H9 (cell line): Measurements from ENCODE around the gene RPN1. TPM values are rescaled to one million over a fixed set of nuclear protein-coding genes. Genes with fewer than 3 reads are reported as not detected.

Source experiments
- DNase-seq: peaks from one replicate; pipeline ENCODE4 v3.0.0-alpha.2; 2017
- H2AFZ ChIP-seq: one replicate; pipeline ENCODE4 v1.6.1; 2013; ENCODE audit warnings: mild to moderate bottlenecking, low read length, control low read depth, moderate library complexity
- H2AK5ac ChIP-seq: 2 replicates; pipeline ENCODE4 v1.6.1; 2013; ENCODE audit warnings: low read length, control low read depth, mixed read lengths; ENCODE audit not compliant: insufficient read length
- H2BK120ac ChIP-seq: one replicate; pipeline ENCODE4 v1.6.1; 2013; ENCODE audit warnings: low read depth, mild to moderate bottlenecking, low read length, control low read depth, inconsistent platforms; ENCODE audit not compliant: poor library complexity, severe bottlenecking
- H2BK12ac ChIP-seq: 2 replicates; pipeline ENCODE4 v1.6.1; 2013; ENCODE audit warnings: low read length, control low read depth, mixed read lengths, low read depth; ENCODE audit not compliant: insufficient read length
- H2BK15ac ChIP-seq: 2 replicates; pipeline ENCODE4 v1.6.1; 2013; ENCODE audit warnings: low read depth, low read length, control low read depth
- H2BK20ac ChIP-seq: one replicate; pipeline ENCODE4 v1.6.1; 2013; ENCODE audit warnings: low read depth, mild to moderate bottlenecking, low read length, control low read depth, inconsistent platforms; ENCODE audit not compliant: poor library complexity, severe bottlenecking
- H2BK5ac ChIP-seq: 2 replicates; pipeline ENCODE4 v1.6.1; 2013; ENCODE audit warnings: low read length, control low read depth, mixed read lengths; ENCODE audit not compliant: insufficient read length
- H3K14ac ChIP-seq: 2 replicates; pipeline ENCODE4 v1.6.1; 2013; ENCODE audit warnings: low read length, control low read depth; ENCODE audit not compliant: insufficient read depth
- H3K18ac ChIP-seq: 2 replicates; pipeline ENCODE4 v1.6.1; 2013; ENCODE audit warnings: low read depth, mild to moderate bottlenecking, mixed read lengths, low read length, control low read depth; ENCODE audit not compliant: insufficient read length
- H3K23ac ChIP-seq: 2 replicates; pipeline ENCODE4 v1.6.1; 2013; ENCODE audit warnings: low read length, control low read depth, mixed read lengths, low read depth; ENCODE audit not compliant: insufficient read length
- H3K23me2 ChIP-seq: 2 replicates; pipeline ENCODE4 v1.6.1; 2013; ENCODE audit warnings: low read depth, mild to moderate bottlenecking, mixed read lengths, low read length, control low read depth; ENCODE audit not compliant: insufficient read length, poor library complexity, severe bottlenecking
- H3K27ac ChIP-seq: 2 replicates; pipeline ENCODE4 v1.5.1; 2013; ENCODE audit warnings: low read length, control low read depth, mixed read lengths, low read depth; ENCODE audit not compliant: insufficient read length
- H3K27me3 ChIP-seq: 2 replicates; pipeline ENCODE4 v1.6.1; 2013; ENCODE audit warnings: low read length, control low read depth, inconsistent platforms; ENCODE audit not compliant: insufficient read depth
- H3K4ac ChIP-seq: 2 replicates; pipeline ENCODE4 v1.6.1; 2013; ENCODE audit warnings: low read depth, mild to moderate bottlenecking, control low read depth, inconsistent platforms, low read length, moderate library complexity
- H3K4me1 ChIP-seq: 2 replicates; pipeline ENCODE4 v1.6.1; 2013; ENCODE audit warnings: low read length, control low read depth, inconsistent platforms; ENCODE audit not compliant: insufficient read depth
- H3K4me2 ChIP-seq: 2 replicates; pipeline ENCODE4 v1.6.1; 2013; ENCODE audit warnings: low read length, control low read depth, mixed read lengths; ENCODE audit not compliant: insufficient read length, insufficient read depth
- H3K56ac ChIP-seq: 2 replicates; pipeline ENCODE4 v1.6.1; 2013; ENCODE audit warnings: low read depth, mild to moderate bottlenecking, mixed read lengths, low read length, control low read depth; ENCODE audit not compliant: insufficient read length
- H3K79me1 ChIP-seq: 2 replicates; pipeline ENCODE4 v1.6.1; 2013; ENCODE audit warnings: low read depth, mild to moderate bottlenecking, moderate library complexity, low read length, control low read depth, inconsistent platforms; ENCODE audit not compliant: insufficient read depth, poor library complexity, severe bottlenecking
- H3K79me2 ChIP-seq: 2 replicates; pipeline ENCODE4 v1.6.1; 2013; ENCODE audit warnings: low read length, control low read depth, inconsistent platforms; ENCODE audit not compliant: insufficient read depth
- H3K9ac ChIP-seq: 2 replicates; pipeline ENCODE4 v1.6.1; 2013; ENCODE audit warnings: low read length, control low read depth, mixed read lengths; ENCODE audit not compliant: insufficient read length; ENCODE audit errors: extremely low read depth
- H3K9me3 ChIP-seq: one replicate; pipeline ENCODE4 v1.6.1; 2013; ENCODE audit warnings: low read depth, low read length, inconsistent platforms; ENCODE audit not compliant: control insufficient read depth
- H3T11ph ChIP-seq: one replicate; pipeline ENCODE4 v1.6.1; 2013; ENCODE audit warnings: mild to moderate bottlenecking, low read length, control low read depth, inconsistent platforms
- H4K20me1 ChIP-seq: one replicate; pipeline ENCODE4 v1.6.1; 2013; ENCODE audit not compliant: control insufficient read depth, insufficient read length, insufficient read depth
- H4K5ac ChIP-seq: 2 replicates; pipeline ENCODE4 v1.6.1; 2013; ENCODE audit warnings: low read depth, mild to moderate bottlenecking, mixed read lengths, low read length, control low read depth; ENCODE audit not compliant: insufficient read length
- H4K8ac ChIP-seq: replicated peaks from 2 replicates; pipeline ENCODE4 v1.6.1; 2013; ENCODE audit warnings: low read length, control low read depth, mixed read lengths, low read depth; ENCODE audit not compliant: insufficient read length
- H4K91ac ChIP-seq: 2 replicates; pipeline ENCODE4 v1.6.1; 2013; ENCODE audit warnings: low read depth, mild to moderate bottlenecking, moderate library complexity, mixed read lengths, low read length, control low read depth; ENCODE audit not compliant: insufficient read length
- H3K27ac Mint-ChIP-seq, 3 experiments: 2 replicates in 2 of 3; 3 replicates in 1 of 3; pipeline ENCODE4 v1.8.0; 2020 to 2021; ENCODE audit warnings: mixed read lengths in 3 of 3, mild to moderate bottlenecking in 1 of 3, moderate library complexity in 1 of 3
- H3K27me3 Mint-ChIP-seq: 2 replicates; pipeline ENCODE4 v1.8.0; 2021; ENCODE audit warnings: low read depth, mild to moderate bottlenecking, moderate library complexity, mixed read lengths
- H3K36me3 Mint-ChIP-seq, 3 experiments: 2 replicates in 2 of 3; 3 replicates in 1 of 3; pipeline ENCODE4 v1.8.0; 2020 to 2021; ENCODE audit warnings: low read depth in 3 of 3, mixed read lengths in 3 of 3; ENCODE audit not compliant: insufficient read depth in 1 of 3
- H3K4me1 Mint-ChIP-seq, 2 experiments: 2 replicates each; pipeline ENCODE4 v1.8.0; 2020; ENCODE audit warnings: mixed read lengths in 2 of 2
- H3K4me3 Mint-ChIP-seq, 2 experiments: 2 replicates in 1 of 2; 3 replicates in 1 of 2; pipeline ENCODE4 v1.8.0; 2020 to 2021; ENCODE audit warnings: mild to moderate bottlenecking in 2 of 2, mixed read lengths in 2 of 2, moderate library complexity in 1 of 2
- H3K9me3 Mint-ChIP-seq, 2 experiments: 2 replicates in 1 of 2; 3 replicates in 1 of 2; pipeline ENCODE4 v1.8.0; 2020; ENCODE audit warnings: mild to moderate bottlenecking in 2 of 2, mixed read lengths in 2 of 2, moderate library complexity in 1 of 2
- WGBS: extraction: QIAGEN DNeasy Blood & Tissue Kit; methylation state at CpG from one replicate; pipeline ENCODE4 v1.1.7; 2013; ENCODE audit warnings: missing lambda C conversion rate, low lambda C conversion rate, mixed read lengths; ENCODE audit not compliant: insufficient read length; ENCODE audit errors: extremely low coverage; 5-methylcytosine and 5-hydroxymethylcytosine counted together
- total RNA-seq: library from RNA; stranded (reverse); gene quantifications from 2 replicates; pipeline ENCODE4 v1.2.1, GENCODE V29; 2021
- TF ChIP-seq, protein P1 (sequence below): fragments of 200-600 bp; sonication (generic); conservative IDR thresholded peaks from 3 replicates; pipeline ENCODE4 v1.8.0; 2021; ENCODE audit warnings: antibody characterized with exemption, mild to moderate bottlenecking

The RPN1 gene
- total RNA-seq, 1 experiment from 2014 or later, result 174 TPM

DNA sequence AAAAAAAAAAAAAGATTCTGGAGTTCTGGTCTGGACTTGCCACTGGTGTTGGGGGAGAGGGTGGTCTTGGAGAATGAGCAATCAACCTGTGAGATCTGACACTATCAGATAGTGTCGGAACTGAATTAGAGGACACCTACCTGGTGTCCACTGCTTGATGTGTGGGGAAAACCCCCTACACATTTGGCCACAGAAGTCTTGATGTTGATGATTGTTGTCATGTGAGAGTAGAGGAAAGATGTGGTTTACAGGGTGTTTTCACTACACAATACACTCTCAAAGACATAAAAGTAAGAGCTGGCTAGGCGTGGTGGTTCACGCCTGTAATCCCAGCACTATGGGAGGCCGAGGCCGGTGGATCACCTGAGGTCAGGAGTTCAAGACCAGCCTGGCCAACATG lies 38.4 kb upstream of the RPN1 start:
- Histone ChIP-seq H2AK5ac (no peak overlapping the region), H2BK12ac (no peak overlapping the region), H4K20me1 (no peaks in the 10 kb centered on the region), H2BK5ac (no peak overlapping the region), H2BK120ac (no peak overlapping the region), H3K14ac (no peak overlapping the region), H2AFZ (no peak overlapping the region), H3K56ac (no peak overlapping the region), H3T11ph (no peak overlapping the region), H3K23me2 (no peaks in the 10 kb centered on the region), H3K79me1 (no peaks in the 10 kb centered on the region), H3K23ac (no peak overlapping the region), H3K9me3 (no peaks in the 10 kb centered on the region), H3K18ac (no peak overlapping the region), H3K9ac (no peak overlapping the region), H3K27me3 (no peaks in the 10 kb centered on the region), H2BK15ac (no peak overlapping the region), H3K4me1 (no peaks in the 10 kb centered on the region), H4K91ac (no peak overlapping the region), H3K4me2 (no peak overlapping the region), H3K79me2 (no peaks in the 10 kb centered on the region), H4K5ac (no peak overlapping the region), H3K27ac (no peak overlapping the region), H2BK20ac (no peak overlapping the region), H3K4ac (no peak overlapping the region), H4K8ac (no peak overlapping the region)
- Mint-ChIP-seq H3K27me3 (peaks cover 4% of the 10 kb centered on the region; the same call in 1 of the 2 replicates), H3K4me3 (no peak overlapping the region), H3K36me3 (no peaks in the 10 kb centered on the region), H3K27ac (no peak overlapping the region), H3K9me3 (no peaks in the 10 kb centered on the region), H3K4me1 (peaks cover 2 to 5% of the 10 kb centered on the region in 2 experiments; a peak in 2 of 4 replicates)
- DNase-seq, result no peak
- WGBS, result no CpG with 5 or more reads among the region's 5 CpGs
- TF ChIP-seq, protein P1, sequence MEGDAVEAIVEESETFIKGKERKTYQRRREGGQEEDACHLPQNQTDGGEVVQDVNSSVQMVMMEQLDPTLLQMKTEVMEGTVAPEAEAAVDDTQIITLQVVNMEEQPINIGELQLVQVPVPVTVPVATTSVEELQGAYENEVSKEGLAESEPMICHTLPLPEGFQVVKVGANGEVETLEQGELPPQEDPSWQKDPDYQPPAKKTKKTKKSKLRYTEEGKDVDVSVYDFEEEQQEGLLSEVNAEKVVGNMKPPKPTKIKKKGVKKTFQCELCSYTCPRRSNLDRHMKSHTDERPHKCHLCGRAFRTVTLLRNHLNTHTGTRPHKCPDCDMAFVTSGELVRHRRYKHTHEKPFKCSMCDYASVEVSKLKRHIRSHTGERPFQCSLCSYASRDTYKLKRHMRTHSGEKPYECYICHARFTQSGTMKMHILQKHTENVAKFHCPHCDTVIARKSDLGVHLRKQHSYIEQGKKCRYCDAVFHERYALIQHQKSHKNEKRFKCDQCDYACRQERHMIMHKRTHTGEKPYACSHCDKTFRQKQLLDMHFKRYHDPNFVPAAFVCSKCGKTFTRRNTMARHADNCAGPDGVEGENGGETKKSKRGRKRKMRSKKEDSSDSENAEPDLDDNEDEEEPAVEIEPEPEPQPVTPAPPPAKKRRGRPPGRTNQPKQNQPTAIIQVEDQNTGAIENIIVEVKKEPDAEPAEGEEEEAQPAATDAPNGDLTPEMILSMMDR, result no peak
